ENCODE measurements around the gene NAT9. TPM values are rescaled to one million over a fixed set of nuclear protein-coding genes. Genes with fewer than 3 reads are reported as not detected.

The NAT9 gene
- total RNA-seq, 1 experiment from 2014 or later = 63.5 TPM

DNA sequence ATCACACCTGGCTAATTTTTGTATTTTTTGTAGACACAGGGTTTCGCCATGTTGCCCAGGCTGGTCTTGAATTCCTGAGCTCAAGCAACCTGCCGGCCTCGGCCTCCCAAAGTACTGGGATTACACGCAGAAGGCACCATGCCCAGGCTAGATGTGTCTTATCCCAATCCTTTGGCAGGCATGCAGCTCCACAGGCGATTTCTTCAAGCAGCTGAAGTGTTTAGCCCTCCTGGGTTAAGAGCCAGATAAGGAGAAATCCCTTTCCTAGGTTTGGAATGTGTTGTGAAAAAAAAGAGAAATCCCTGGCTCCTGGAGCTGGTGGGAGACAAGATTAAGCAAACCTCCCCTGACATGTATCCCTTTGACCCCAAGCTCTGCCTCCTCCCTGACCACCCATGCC is 29.8 kb downstream of the NAT9 start:
- no peak overlapping the region for H3T11ph ChIP-seq (ENCODE audit: low read length)
- H3K56ac ChIP-seq (ENCODE audit: insufficient read length, low read depth, low read length) = no peak overlapping the region
- no peak overlapping the region for H3K23ac ChIP-seq (ENCODE audit: insufficient read length, low read depth, low read length)
- H4K91ac ChIP-seq (ENCODE audit: insufficient read length, low read depth, low read length) = no peak overlapping the region
- peak; percentile 29 for DNase-seq
- WGBS (ENCODE audit: extremely low coverage, insufficient read length, low lambda C conversion rate) = no CpG with 5 or more reads among the region's 5 CpGs
- H2BK5ac ChIP-seq (ENCODE audit: insufficient read length, low read length) = no peak overlapping the region
- H3K27me3 ChIP-seq (ENCODE audit: insufficient read depth, low read length) = no peaks in the 10 kb centered on the region
- H3K27ac Mint-ChIP-seq = peak overlapping the region; percentile 72 to 93 (median 90); a peak in 5 of 7 replicates
- H3K79me1 ChIP-seq (ENCODE audit: insufficient read depth, low read depth, low read length, poor library complexity, severe bottlenecking) = no peaks in the 10 kb centered on the region
- no peak overlapping the region for H4K8ac ChIP-seq (replicated peaks; ENCODE audit: insufficient read length, low read depth, low read length)
- no peak overlapping the region for H2BK120ac ChIP-seq (ENCODE audit: low read depth, low read length, poor library complexity, severe bottlenecking)
- peaks cover 15% of the 10 kb centered on the region for H3K4me1 ChIP-seq (ENCODE audit: insufficient read depth, low read length)
- H3K4me3 Mint-ChIP-seq = peak overlapping the region; percentile 14 to 20; a peak in 2 of 5 replicates
- H3K27ac ChIP-seq (ENCODE audit: insufficient read length, low read depth, low read length) = no peak overlapping the region
- no peak overlapping the region for H3K14ac ChIP-seq (ENCODE audit: insufficient read depth, low read length)
- no peak overlapping the region for H2BK15ac ChIP-seq (ENCODE audit: low read depth, low read length)
- no peak overlapping the region for H2BK12ac ChIP-seq (ENCODE audit: insufficient read length, low read depth, low read length)
- H2AK5ac ChIP-seq (ENCODE audit: insufficient read length, low read length) = no peak overlapping the region
- no peaks in the 10 kb centered on the region for H3K9me3 ChIP-seq (ENCODE audit: control insufficient read depth, low read depth, low read length)
- peaks cover 6 to 14% (median 7%) of the 10 kb centered on the region in 3 experiments; a peak in 6 of 7 replicates for H3K36me3 Mint-ChIP-seq (ENCODE audit: insufficient read depth in 1 of 3, low read depth in 3 of 3)
- H2BK20ac ChIP-seq (ENCODE audit: low read depth, low read length, poor library complexity, severe bottlenecking) = no peak overlapping the region
- H3K9me3 Mint-ChIP-seq = no peaks in the 10 kb centered on the region
- no peak overlapping the region for H3K4me2 ChIP-seq (ENCODE audit: insufficient read depth, insufficient read length, low read length)
- H3K18ac ChIP-seq (ENCODE audit: insufficient read length, low read depth, low read length) = no peak overlapping the region
- H3K4me1 Mint-ChIP-seq = peaks cover 47% of the 10 kb centered on the region in 2 experiments
- peaks cover 9% of the 10 kb centered on the region for H3K23me2 ChIP-seq (ENCODE audit: insufficient read length, low read depth, low read length, poor library complexity, severe bottlenecking)
- H2AFZ ChIP-seq (ENCODE audit: low read length) = no peak overlapping the region
- H3K9ac ChIP-seq (ENCODE audit: extremely low read depth, insufficient read length, low read length) = no peak overlapping the region
- no peak overlapping the region for H4K5ac ChIP-seq (ENCODE audit: insufficient read length, low read depth, low read length)
- H3K4ac ChIP-seq (ENCODE audit: low read depth, low read length) = no peak overlapping the region
- peaks cover 6% of the 10 kb centered on the region; the same call in 1 of the 2 replicates for H3K79me2 ChIP-seq (ENCODE audit: insufficient read depth, low read length)
- peaks cover 11% of the 10 kb centered on the region for H3K27me3 Mint-ChIP-seq (ENCODE audit: low read depth)
- TF ChIP-seq, protein P1, sequence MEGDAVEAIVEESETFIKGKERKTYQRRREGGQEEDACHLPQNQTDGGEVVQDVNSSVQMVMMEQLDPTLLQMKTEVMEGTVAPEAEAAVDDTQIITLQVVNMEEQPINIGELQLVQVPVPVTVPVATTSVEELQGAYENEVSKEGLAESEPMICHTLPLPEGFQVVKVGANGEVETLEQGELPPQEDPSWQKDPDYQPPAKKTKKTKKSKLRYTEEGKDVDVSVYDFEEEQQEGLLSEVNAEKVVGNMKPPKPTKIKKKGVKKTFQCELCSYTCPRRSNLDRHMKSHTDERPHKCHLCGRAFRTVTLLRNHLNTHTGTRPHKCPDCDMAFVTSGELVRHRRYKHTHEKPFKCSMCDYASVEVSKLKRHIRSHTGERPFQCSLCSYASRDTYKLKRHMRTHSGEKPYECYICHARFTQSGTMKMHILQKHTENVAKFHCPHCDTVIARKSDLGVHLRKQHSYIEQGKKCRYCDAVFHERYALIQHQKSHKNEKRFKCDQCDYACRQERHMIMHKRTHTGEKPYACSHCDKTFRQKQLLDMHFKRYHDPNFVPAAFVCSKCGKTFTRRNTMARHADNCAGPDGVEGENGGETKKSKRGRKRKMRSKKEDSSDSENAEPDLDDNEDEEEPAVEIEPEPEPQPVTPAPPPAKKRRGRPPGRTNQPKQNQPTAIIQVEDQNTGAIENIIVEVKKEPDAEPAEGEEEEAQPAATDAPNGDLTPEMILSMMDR (conservative IDR thresholded peaks at IDR 0.05) = no peak
- no peaks in the 10 kb centered on the region for H4K20me1 ChIP-seq (ENCODE audit: control insufficient read depth, insufficient read depth, insufficient read length)
